GM23338 (cell line): Measurements from ENCODE around the gene ROPN1L. TPM values are rescaled to one million over a fixed set of nuclear protein-coding genes. Genes with fewer than 3 reads are reported as not detected.

ENCODE experiments used
- ATAC-seq: fragments of 200-7000 bp; cut with Tn5 transposase; 3 replicates; pipeline ENCODE4 v1.9.1; 2020
- DNase-seq: peaks from one replicate; pipeline ENCODE4 v3.0.0-alpha.2; 2015; ENCODE audit warnings: low spot score
- H2AFZ ChIP-seq: fragments of 200-600 bp; sonication (generic); 2 replicates; pipeline ENCODE4 v1.8.0; 2016; ENCODE audit warnings: antibody characterized with exemption, mild to moderate bottlenecking, moderate library complexity
- H3F3A ChIP-seq: fragments of 200-600 bp; sonication (generic); replicated peaks from 2 replicates; pipeline ENCODE4 v1.8.0; 2017; ENCODE audit warnings: antibody characterized with exemption, mixed run types, low read depth
- H3K27ac ChIP-seq: fragments of 200-600 bp; sonication (generic); 2 replicates; pipeline ENCODE4 v1.6.1; 2016; ENCODE audit warnings: low read depth
- H3K27me3 ChIP-seq: fragments of 200-600 bp; sonication (generic); 2 replicates; pipeline ENCODE4 v1.8.0; 2016; ENCODE audit warnings: mild to moderate bottlenecking, mixed run types, moderate library complexity; ENCODE audit not compliant: insufficient read depth
- H3K36me3 ChIP-seq: fragments of 200-600 bp; sonication (generic); 2 replicates; pipeline ENCODE4 v1.8.0; 2016; ENCODE audit warnings: mild to moderate bottlenecking; ENCODE audit not compliant: insufficient read depth
- H3K4me1 ChIP-seq: fragments of 200-600 bp; sonication (generic); 2 replicates; pipeline ENCODE4 v1.8.0; 2016; ENCODE audit warnings: mild to moderate bottlenecking, moderate library complexity; ENCODE audit not compliant: insufficient read depth
- H3K4me2 ChIP-seq: fragments of 200-600 bp; sonication (generic); 2 replicates; pipeline ENCODE4 v1.7.1; 2017; ENCODE audit warnings: mixed run types
- H3K4me3 ChIP-seq: fragments of 200-600 bp; sonication (generic); 2 replicates; pipeline ENCODE4 v1.6.1; 2016; ENCODE audit warnings: mixed run types
- H3K79me2 ChIP-seq: fragments of 200-600 bp; sonication (generic); replicated peaks from 2 replicates; pipeline ENCODE4 v1.8.0; 2017; ENCODE audit warnings: mild to moderate bottlenecking; ENCODE audit not compliant: insufficient read depth
- H3K9me2 ChIP-seq: fragments of 200-600 bp; sonication (generic); 2 replicates; pipeline ENCODE4 v1.8.0; 2017; ENCODE audit not compliant: insufficient read depth
- H4K20me1 ChIP-seq: fragments of 200-600 bp; sonication (generic); replicated peaks from 2 replicates; pipeline ENCODE4 v1.8.0; 2017; ENCODE audit warnings: mild to moderate bottlenecking; ENCODE audit not compliant: insufficient read depth
- H3K27ac Mint-ChIP-seq: 2 replicates; pipeline ENCODE4 v1.8.0; 2020; ENCODE audit warnings: inconsistent platforms, mild to moderate bottlenecking, moderate library complexity, mixed read lengths
- H3K27me3 Mint-ChIP-seq: 3 replicates; pipeline ENCODE4 v1.8.0; 2022; ENCODE audit warnings: low read depth, mild to moderate bottlenecking, moderate library complexity, mixed read lengths, inconsistent platforms; ENCODE audit not compliant: insufficient read depth, poor library complexity
- H3K36me3 Mint-ChIP-seq: 3 replicates; pipeline ENCODE4 v1.8.0; 2021; ENCODE audit warnings: low read depth, mild to moderate bottlenecking, inconsistent platforms, moderate library complexity, mixed read lengths
- H3K4me1 Mint-ChIP-seq: 3 replicates; pipeline ENCODE4 v1.8.0; 2020; ENCODE audit warnings: mild to moderate bottlenecking, inconsistent platforms, mixed read lengths
- H3K4me3 Mint-ChIP-seq: 3 replicates; pipeline ENCODE4 v1.8.0; 2021; ENCODE audit warnings: moderate library complexity, mild to moderate bottlenecking, inconsistent platforms, mixed read lengths
- H3K9me3 Mint-ChIP-seq: 3 replicates; pipeline ENCODE4 v1.8.0; 2020; ENCODE audit warnings: moderate library complexity, mild to moderate bottlenecking, inconsistent platforms, mixed read lengths
- CREB1 ChIP-seq: fragments of 250-450 bp; sonication (Bioruptor Pico); IDR thresholded peaks from 2 replicates; pipeline ENCODE4 v1.5.0; 2020; ENCODE audit warnings: low read depth, mild to moderate bottlenecking, moderate library complexity
- ETS1 ChIP-seq: IDR thresholded peaks from 2 replicates; pipeline ENCODE4 v1.6.1; 2016; ENCODE audit warnings: antibody characterized with exemption
- EZH2 ChIP-seq: fragments of 200-600 bp; sonication (generic); IDR thresholded peaks from one replicate; pipeline ENCODE4 v1.8.0; 2017; ENCODE audit warnings: antibody characterized with exemption, mild to moderate bottlenecking, low read depth; ENCODE audit not compliant: unreplicated experiment
- EZH2phosphoT487 ChIP-seq: fragments of 200-600 bp; sonication (generic); IDR thresholded peaks from one replicate; pipeline ENCODE4 v1.8.1; 2018; ENCODE audit warnings: antibody characterized with exemption; ENCODE audit not compliant: unreplicated experiment
- JUNB ChIP-seq: IDR thresholded peaks from one replicate; pipeline ENCODE4 v1.6.1; 2016; ENCODE audit warnings: antibody characterized with exemption; ENCODE audit not compliant: unreplicated experiment
- NANOG ChIP-seq: IDR thresholded peaks from 2 replicates; pipeline ENCODE4 v1.6.1; 2016; ENCODE audit warnings: antibody characterized with exemption, borderline replicate concordance
- POLR2AphosphoS5 ChIP-seq: IDR thresholded peaks from 2 replicates; pipeline ENCODE4 v1.6.1; 2016; ENCODE audit warnings: antibody characterized with exemption, low read depth
- REST ChIP-seq: IDR thresholded peaks from one replicate; pipeline ENCODE4 v1.6.1; 2018; ENCODE audit warnings: antibody characterized with exemption; ENCODE audit not compliant: unreplicated experiment
- STAT1 ChIP-seq: IDR thresholded peaks from one replicate; pipeline ENCODE4 v1.6.1; 2016; ENCODE audit warnings: antibody characterized with exemption; ENCODE audit not compliant: unreplicated experiment
- ZNF114 ChIP-seq: fragments of 250-450 bp; sonication (Bioruptor Pico); IDR thresholded peaks from 2 replicates; pipeline ENCODE4 v1.5.0; 2020; ENCODE audit warnings: mild to moderate bottlenecking, moderate library complexity
- ZNF331 ChIP-seq: fragments of 250-450 bp; sonication (Bioruptor Pico); IDR thresholded peaks from 2 replicates; pipeline ENCODE4 v1.5.0; 2020; ENCODE audit warnings: low read depth, mild to moderate bottlenecking, moderate library complexity
- polyA plus RNA-seq: library from polyadenylated mRNA; unstranded; fragments of >200 nt; fragmentation: Nextera tagmentation; extraction: Ambion mirVana; gene quantifications from 2 replicates; pipeline ENCODE4 v1.2.1, GENCODE V29; 2016
- total RNA-seq: library from RNA; depleted of rRNA; stranded (reverse); fragments of >200 nt; shearing (Covaris generic); gene quantifications from 2 replicates; pipeline ENCODE4 v1.2.3, GENCODE V29; 2014
- TF ChIP-seq, protein P1 (sequence below), 2 experiments: fragments of 200-600 bp in 1 of 2; sonication (generic) in 1 of 2; conservative IDR thresholded peaks; 2 replicates each; pipeline versions ENCODE4 v1.5.1 to v1.6.1; 2016 to 2017; ENCODE audit warnings: antibody characterized with exemption in 2 of 2, low read depth in 2 of 2, mild to moderate bottlenecking in 2 of 2, moderate library complexity in 1 of 2
- TF ChIP-seq, protein P2 (sequence below): fragments of 250-450 bp; sonication (Bioruptor Pico); IDR thresholded peaks from 2 replicates; pipeline ENCODE4 v1.5.0; 2020; ENCODE audit warnings: mild to moderate bottlenecking, moderate library complexity

Gene ROPN1L
- total and polyA plus RNA-seq, 2 experiments from 2014 or later = 0.57 TPM; not detected in 1

GRCh38 chr5:10459080-10460055 lies 17.7 kb downstream of the ROPN1L start:
- Mint-ChIP-seq H3K9me3 (no peaks in the 10 kb centered on the region), H3K27me3 (peaks cover 10% of the 10 kb centered on the region), H3K4me3 (no peak overlapping the region), H3K36me3 (no peaks in the 10 kb centered on the region; the same call in 2 of the 3 replicates), H3K4me1 (peaks cover 35% of the 10 kb centered on the region), H3K27ac (no peak overlapping the region)
- TF ChIP-seq ETS1 (no peak), NANOG (no peak), ZNF331 (CRISPR knock-in tag) (no peak), REST (no peak), STAT1 (no peak), ZNF114 (CRISPR knock-in tag) (no peak), EZH2 (no peak), CREB1 (CRISPR knock-in tag) (no peak), EZH2phosphoT487 (no peak), JUNB (no peak), POLR2AphosphoS5 (no peak)
- TF ChIP-seq, protein P1, sequence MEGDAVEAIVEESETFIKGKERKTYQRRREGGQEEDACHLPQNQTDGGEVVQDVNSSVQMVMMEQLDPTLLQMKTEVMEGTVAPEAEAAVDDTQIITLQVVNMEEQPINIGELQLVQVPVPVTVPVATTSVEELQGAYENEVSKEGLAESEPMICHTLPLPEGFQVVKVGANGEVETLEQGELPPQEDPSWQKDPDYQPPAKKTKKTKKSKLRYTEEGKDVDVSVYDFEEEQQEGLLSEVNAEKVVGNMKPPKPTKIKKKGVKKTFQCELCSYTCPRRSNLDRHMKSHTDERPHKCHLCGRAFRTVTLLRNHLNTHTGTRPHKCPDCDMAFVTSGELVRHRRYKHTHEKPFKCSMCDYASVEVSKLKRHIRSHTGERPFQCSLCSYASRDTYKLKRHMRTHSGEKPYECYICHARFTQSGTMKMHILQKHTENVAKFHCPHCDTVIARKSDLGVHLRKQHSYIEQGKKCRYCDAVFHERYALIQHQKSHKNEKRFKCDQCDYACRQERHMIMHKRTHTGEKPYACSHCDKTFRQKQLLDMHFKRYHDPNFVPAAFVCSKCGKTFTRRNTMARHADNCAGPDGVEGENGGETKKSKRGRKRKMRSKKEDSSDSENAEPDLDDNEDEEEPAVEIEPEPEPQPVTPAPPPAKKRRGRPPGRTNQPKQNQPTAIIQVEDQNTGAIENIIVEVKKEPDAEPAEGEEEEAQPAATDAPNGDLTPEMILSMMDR (conservative IDR thresholded peaks at IDR 0.05; ENCODE audit: low read depth in 2 of 2) = no peak
- TF ChIP-seq, protein P2, sequence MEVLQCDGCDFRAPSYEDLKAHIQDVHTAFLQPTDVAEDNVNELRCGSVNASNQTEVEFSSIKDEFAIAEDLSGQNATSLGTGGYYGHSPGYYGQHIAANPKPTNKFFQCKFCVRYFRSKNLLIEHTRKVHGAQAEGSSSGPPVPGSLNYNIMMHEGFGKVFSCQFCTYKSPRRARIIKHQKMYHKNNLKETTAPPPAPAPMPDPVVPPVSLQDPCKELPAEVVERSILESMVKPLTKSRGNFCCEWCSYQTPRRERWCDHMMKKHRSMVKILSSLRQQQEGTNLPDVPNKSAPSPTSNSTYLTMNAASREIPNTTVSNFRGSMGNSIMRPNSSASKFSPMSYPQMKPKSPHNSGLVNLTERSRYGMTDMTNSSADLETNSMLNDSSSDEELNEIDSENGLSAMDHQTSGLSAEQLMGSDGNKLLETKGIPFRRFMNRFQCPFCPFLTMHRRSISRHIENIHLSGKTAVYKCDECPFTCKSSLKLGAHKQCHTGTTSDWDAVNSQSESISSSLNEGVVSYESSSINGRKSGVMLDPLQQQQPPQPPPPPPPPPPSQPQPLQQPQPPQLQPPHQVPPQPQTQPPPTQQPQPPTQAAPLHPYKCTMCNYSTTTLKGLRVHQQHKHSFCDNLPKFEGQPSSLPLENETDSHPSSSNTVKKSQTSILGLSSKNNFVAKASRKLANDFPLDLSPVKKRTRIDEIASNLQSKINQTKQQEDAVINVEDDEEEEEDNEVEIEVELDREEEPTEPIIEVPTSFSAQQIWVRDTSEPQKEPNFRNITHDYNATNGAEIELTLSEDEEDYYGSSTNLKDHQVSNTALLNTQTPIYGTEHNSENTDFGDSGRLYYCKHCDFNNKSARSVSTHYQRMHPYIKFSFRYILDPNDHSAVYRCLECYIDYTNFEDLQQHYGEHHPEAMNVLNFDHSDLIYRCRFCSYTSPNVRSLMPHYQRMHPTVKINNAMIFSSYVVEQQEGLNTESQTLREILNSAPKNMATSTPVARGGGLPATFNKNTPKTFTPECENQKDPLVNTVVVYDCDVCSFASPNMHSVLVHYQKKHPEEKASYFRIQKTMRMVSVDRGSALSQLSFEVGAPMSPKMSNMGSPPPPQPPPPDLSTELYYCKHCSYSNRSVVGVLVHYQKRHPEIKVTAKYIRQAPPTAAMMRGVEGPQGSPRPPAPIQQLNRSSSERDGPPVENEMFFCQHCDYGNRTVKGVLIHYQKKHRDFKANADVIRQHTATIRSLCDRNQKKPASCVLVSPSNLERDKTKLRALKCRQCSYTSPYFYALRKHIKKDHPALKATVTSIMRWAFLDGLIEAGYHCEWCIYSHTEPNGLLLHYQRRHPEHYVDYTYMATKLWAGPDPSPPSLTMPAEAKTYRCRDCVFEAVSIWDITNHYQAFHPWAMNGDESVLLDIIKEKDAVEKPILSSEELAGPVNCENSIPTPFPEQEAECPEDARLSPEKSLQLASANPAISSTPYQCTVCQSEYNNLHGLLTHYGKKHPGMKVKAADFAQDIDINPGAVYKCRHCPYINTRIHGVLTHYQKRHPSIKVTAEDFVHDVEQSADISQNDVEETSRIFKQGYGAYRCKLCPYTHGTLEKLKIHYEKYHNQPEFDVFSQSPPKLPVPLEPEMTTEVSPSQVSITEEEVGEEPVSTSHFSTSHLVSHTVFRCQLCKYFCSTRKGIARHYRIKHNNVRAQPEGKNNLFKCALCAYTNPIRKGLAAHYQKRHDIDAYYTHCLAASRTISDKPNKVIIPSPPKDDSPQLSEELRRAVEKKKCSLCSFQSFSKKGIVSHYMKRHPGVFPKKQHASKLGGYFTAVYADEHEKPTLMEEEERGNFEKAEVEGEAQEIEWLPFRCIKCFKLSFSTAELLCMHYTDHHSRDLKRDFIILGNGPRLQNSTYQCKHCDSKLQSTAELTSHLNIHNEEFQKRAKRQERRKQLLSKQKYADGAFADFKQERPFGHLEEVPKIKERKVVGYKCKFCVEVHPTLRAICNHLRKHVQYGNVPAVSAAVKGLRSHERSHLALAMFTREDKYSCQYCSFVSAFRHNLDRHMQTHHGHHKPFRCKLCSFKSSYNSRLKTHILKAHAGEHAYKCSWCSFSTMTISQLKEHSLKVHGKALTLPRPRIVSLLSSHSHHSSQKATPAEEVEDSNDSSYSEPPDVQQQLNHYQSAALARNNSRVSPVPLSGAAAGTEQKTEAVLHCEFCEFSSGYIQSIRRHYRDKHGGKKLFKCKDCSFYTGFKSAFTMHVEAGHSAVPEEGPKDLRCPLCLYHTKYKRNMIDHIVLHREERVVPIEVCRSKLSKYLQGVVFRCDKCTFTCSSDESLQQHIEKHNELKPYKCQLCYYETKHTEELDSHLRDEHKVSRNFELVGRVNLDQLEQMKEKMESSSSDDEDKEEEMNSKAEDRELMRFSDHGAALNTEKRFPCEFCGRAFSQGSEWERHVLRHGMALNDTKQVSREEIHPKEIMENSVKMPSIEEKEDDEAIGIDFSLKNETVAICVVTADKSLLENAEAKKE (CRISPR knock-in tag) = no peak
- no peaks in the 10 kb centered on the region for H3K9me2 ChIP-seq
- H3K27ac ChIP-seq = no peak overlapping the region
- no peaks in the 10 kb centered on the region for H4K20me1 ChIP-seq
- H3K4me1 ChIP-seq = peaks cover 7% of the 10 kb centered on the region; the same call in 1 of the 2 replicates
- no peak overlapping the region for H2AFZ ChIP-seq
- H3K79me2 ChIP-seq = no peaks in the 10 kb centered on the region
- H3F3A ChIP-seq = 0 out of 2 replicates have a peak, but pooled peaks cover 2% of the 10 kb centered on the region
- ATAC-seq (no peak), DNase-seq (no peak)
- H3K36me3 ChIP-seq = no peaks in the 10 kb centered on the region
- H3K4me3 ChIP-seq = no peak overlapping the region
- no peak overlapping the region for H3K4me2 ChIP-seq
- H3K27me3 ChIP-seq = no peaks in the 10 kb centered on the region
